ENCODE results near the gene AKAP13. TPM values are rescaled to one million over a fixed set of nuclear protein-coding genes. Genes with fewer than 3 reads are reported as not detected.

Gene AKAP13
- total RNA-seq, 2 experiments from 2014 or later = 282 to 304 TPM

GRCh38 chr15:85687329-85687728 is 306.9 kb downstream of the AKAP13 start:
- Histone ChIP-seq H3K9me3 (ENCODE audit: control insufficient read depth in 1 of 2, insufficient read depth in 1 of 2, low read length in 2 of 2) (no peaks in the 10 kb centered on the region), H3K27me3 (ENCODE audit: control insufficient read depth in 1 of 2, insufficient read depth in 2 of 2, low read length in 2 of 2) (no peaks in the 10 kb centered on the region), H3K4me3 (ENCODE audit: low read length) (no peak overlapping the region), H3K36me3 (ENCODE audit: insufficient read depth, low read length) (peaks cover 44% of the 10 kb centered on the region), H3K27ac (ENCODE audit: low read depth in 1 of 2, low read length in 2 of 2) (peak overlapping the region; percentile 13 to 65), H3K4me1 (ENCODE audit: insufficient read depth, low read length) (peaks cover 34% of the 10 kb centered on the region)
- peaks cover 62% of the 10 kb centered on the region for H3K4me1 Mint-ChIP-seq (ENCODE audit: low read depth)
- no peak for TF ChIP-seq CTCF (IDR thresholded peaks at IDR 0.05)
- intact Hi-C loops (cut with DNase I, micrococcal nuclease) = no loop called here
- H3K27me3 Mint-ChIP-seq = no peaks in the 10 kb centered on the region
- H3K4me3 Mint-ChIP-seq = peak overlapping the region; percentile 52
- POLR2A ChIA-PET = interaction anchor here (0.6 to 1.2 kb wide), 3 partner anchors 16 to 33 kb away, joined by 3 to 5 read pairs (median 3); no protein-coding TSS in a partner anchor
- no peak for ATAC-seq (ENCODE audit: poor library complexity)
- no peak for DNase-seq
- CTCF ChIA-PET = interaction anchor here (1.0 to 1.7 kb wide), 2 partner anchors 10 to 15 kb away, joined by 3 to 4 read pairs; no protein-coding TSS in a partner anchor
- peak overlapping the region; percentile 86 for H3K27ac Mint-ChIP-seq
- peaks cover 65% of the 10 kb centered on the region for H3K36me3 Mint-ChIP-seq (ENCODE audit: low read depth)
- H3K9me3 Mint-ChIP-seq = no peaks in the 10 kb centered on the region

DNA sequence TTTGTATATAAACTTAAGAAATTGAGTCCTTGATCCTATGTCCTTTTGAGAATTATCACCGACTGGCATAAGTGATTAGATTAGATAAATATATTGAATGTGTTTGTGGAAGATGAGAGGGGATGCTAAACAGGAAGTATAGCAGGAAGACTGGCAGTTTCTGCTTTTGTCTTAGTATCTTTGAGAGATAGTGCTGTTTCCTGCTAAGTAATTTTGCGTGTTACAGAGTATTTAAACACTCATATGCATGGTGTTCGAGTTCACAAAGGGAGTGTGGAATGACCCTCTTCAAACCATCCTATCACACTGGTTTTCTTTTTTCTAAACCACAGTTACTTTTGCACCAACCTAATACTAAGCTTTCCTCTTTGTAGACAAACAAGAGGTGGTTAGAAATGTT is 308.3 kb downstream of the AKAP13 start:
- Mint-ChIP-seq H3K4me1 (ENCODE audit: low read depth) (peaks cover 76% of the 10 kb centered on the region), H3K4me3 (peak overlapping the region; percentile 97), H3K27me3 (no peaks in the 10 kb centered on the region), H3K36me3 (ENCODE audit: low read depth) (peaks cover 63% of the 10 kb centered on the region), H3K9me3 (no peaks in the 10 kb centered on the region), H3K27ac (peak overlapping the region; percentile 93)
- TF ChIP-seq CTCF (IDR thresholded peaks at IDR 0.05) = no peak
- Histone ChIP-seq H3K36me3 (ENCODE audit: insufficient read depth, low read length) (peaks cover 43% of the 10 kb centered on the region), H3K4me3 (ENCODE audit: low read length) (peak overlapping the region; percentile 66), H3K9me3 (ENCODE audit: control insufficient read depth in 1 of 2, insufficient read depth in 1 of 2, low read length in 2 of 2) (no peaks in the 10 kb centered on the region), H3K27ac (ENCODE audit: low read depth in 1 of 2, low read length in 2 of 2) (peak overlapping the region; percentile 77 to 84), H3K27me3 (ENCODE audit: control insufficient read depth in 1 of 2, insufficient read depth in 2 of 2, low read length in 2 of 2) (no peaks in the 10 kb centered on the region), H3K4me1 (ENCODE audit: insufficient read depth, low read length) (peaks cover 44% of the 10 kb centered on the region)
- peak in 3 of 14 experiments; percentile 40 to 64 (median 53) for DNase-seq
- intact Hi-C loops (cut with DNase I, micrococcal nuclease) = loop anchor here in 1 of 2 experiments (1.0 kb wide), 3 partner anchors 14 to 20 kb away; no protein-coding TSS in a partner anchor
- CTCF ChIA-PET = interaction anchor here (0.9 to 1.5 kb wide), 4 partner anchors 11 to 394 kb away, joined by 3 to 5 read pairs (median 4); no protein-coding TSS in a partner anchor
- POLR2A ChIA-PET = interaction anchor here (0.9 to 5.7 kb wide), 7 partner anchors 10 to 191 kb away, joined by 3 to 83 read pairs (median 10); no protein-coding TSS in a partner anchor
- peak; percentile 18 for ATAC-seq (ENCODE audit: poor library complexity)

GRCh38 chr15:85689729-85690128 is 309.3 kb downstream of the AKAP13 start:
- H3K27me3 Mint-ChIP-seq = no peaks in the 10 kb centered on the region
- H3K36me3 Mint-ChIP-seq (ENCODE audit: low read depth) = peaks cover 63% of the 10 kb centered on the region
- ATAC-seq (ENCODE audit: poor library complexity) (peak; percentile 86), DNase-seq (peak; percentile 46 to 88 (median 60))
- Histone ChIP-seq H3K4me1 (ENCODE audit: insufficient read depth, low read length) (peaks cover 51% of the 10 kb centered on the region), H3K4me3 (ENCODE audit: low read length) (peak overlapping the region; percentile 66), H3K27ac (ENCODE audit: low read depth in 1 of 2, low read length in 2 of 2) (peak overlapping the region; percentile 77 to 84), H3K36me3 (ENCODE audit: insufficient read depth, low read length) (peaks cover 43% of the 10 kb centered on the region), H3K27me3 (ENCODE audit: control insufficient read depth in 1 of 2, insufficient read depth in 2 of 2, low read length in 2 of 2) (no peaks in the 10 kb centered on the region), H3K9me3 (ENCODE audit: control insufficient read depth in 1 of 2, insufficient read depth in 1 of 2, low read length in 2 of 2) (no peaks in the 10 kb centered on the region)
- no peaks in the 10 kb centered on the region for H3K9me3 Mint-ChIP-seq
- TF ChIP-seq CTCF (IDR thresholded peaks at IDR 0.05) = peak; percentile 6
- POLR2A ChIA-PET = interaction anchor here (0.9 to 5.7 kb wide), 17 partner anchors 9 to 359 kb away, joined by 3 to 83 read pairs (median 5); partner anchors contain the start of gene AKAP13
- CTCF ChIA-PET = interaction anchor here (0.8 to 1.8 kb wide), 7 partner anchors 12 to 395 kb away, joined by 3 to 9 read pairs (median 3); no protein-coding TSS in a partner anchor
- intact Hi-C loops (cut with DNase I, micrococcal nuclease) = loop anchor here (1.0 to 10.0 kb wide), 6 partner anchors 13 to 395 kb away; no protein-coding TSS in a partner anchor
- H3K4me3 Mint-ChIP-seq = peak overlapping the region; percentile 97
- H3K4me1 Mint-ChIP-seq (ENCODE audit: low read depth) = peaks cover 76% of the 10 kb centered on the region
- peak overlapping the region; percentile 93 for H3K27ac Mint-ChIP-seq
